ENCODE results near the gene OSBP2.
A peak's percentile ranks its signal among the peaks of the same experiment; 100 is the strongest.
"Not testable (repeated sequence)": the region's sequence is repeated elsewhere in the genome, so short reads cannot be mapped to it uniquely, and the experiment has no call there.

The OSBP2 gene

DNA sequence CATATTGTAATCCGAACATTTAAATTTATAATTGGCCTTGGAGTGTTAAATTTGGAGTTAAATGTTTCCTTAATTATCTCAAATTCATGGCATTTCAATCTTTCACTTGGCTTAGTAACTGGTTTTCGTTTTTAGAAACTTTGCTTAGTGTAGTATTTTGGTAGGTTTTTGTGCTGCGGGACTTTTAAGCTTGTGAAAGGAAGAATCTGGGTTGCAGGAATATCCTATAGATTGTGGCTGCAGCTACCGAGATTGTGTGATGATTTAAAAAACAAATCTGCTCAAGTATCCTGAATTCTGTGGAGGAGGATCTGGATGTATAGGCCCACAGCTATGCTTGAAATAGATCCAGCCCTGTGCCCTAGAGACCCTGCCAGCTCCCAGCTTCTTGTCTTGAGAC lies 27.1 kb downstream of the OSBP2 start:
- no peak for DNase-seq

DNA sequence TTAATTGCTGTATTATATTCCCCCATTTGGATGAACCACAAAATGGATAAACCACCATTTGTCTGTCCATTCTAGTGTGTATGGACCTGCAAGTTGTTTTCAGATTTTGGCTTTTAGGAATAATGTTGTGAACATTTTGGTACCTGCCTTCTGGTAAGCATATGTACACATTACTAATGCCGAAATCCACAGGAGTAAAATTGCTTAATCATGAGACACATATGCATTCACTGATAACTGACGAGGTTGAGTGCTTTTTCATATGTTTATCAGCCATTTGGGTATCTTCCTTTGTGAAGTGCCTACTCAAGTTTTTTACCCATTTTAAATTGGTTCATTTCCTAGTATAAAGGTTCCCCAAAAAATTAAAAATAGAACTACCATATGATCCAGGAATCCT lies 34.2 kb downstream of the OSBP2 start:
- DNase-seq = no peak

- no peak for DNase-seq
These were observed 37.0 kb downstream of the OSBP2 start for GRCh38 chr22:30731658-30732057.

- DNase-seq = no peak
These were observed 37.8 kb downstream of the OSBP2 start for GRCh38 chr22:30732426-30732825.

GRCh38 chr22:30733181-30733631 lies 38.5 kb downstream of the OSBP2 start:
- DNase-seq = no peak

GRCh38 chr22:30740007-30740406 lies 45.3 kb downstream of the OSBP2 start:
- not testable (repeated sequence) for DNase-seq

- not testable (repeated sequence) for DNase-seq
These were observed 45.8 kb downstream of the OSBP2 start for GRCh38 chr22:30740511-30740910.

DNA sequence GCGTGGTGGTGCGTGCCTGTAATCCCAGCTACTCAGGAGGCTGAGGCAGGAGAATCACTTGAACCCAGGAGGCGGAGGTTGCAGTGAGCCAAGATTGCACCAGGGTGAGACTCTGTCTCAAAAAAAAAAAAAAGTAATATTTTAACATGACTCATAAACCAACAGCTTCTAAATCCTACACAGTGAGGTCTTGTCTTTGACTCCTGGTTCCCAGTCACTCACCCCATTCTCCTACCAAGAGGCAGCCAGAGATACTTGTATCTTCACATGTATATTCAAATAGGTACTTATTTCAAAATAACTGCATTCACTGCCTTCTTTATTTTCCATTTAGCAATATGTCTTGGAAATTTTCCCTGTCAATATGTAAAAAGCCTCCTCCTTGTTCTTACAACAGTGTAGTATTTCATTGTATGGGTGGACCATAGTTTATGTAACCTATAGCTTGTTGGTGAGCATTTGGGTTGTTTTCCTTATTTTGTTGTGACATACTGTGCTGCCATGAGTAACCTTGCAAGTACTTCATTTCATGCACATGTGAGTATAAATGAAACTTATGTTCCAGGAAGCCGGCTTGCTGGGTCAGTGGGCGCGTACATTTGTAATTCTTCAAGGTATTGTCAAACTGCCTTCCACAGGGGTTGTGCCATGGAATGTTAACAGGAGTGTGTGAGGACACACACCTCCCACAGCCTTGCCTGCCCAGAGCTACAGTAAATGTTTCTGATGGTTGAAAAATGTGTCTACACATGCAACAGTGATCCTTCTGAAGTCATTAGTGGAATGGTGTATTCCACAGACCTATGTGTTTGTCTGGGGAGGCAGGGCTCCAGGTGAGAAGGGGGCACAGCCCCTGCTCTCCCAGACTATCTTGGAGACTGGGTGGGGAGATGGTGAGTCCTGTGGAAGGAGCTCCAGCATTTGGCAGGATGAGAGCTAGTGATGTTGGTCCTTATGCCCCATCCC lies 47.9 kb downstream of the OSBP2 start:
- DNase-seq = no peak

GRCh38 chr22:30743257-30744020 lies 48.8 kb downstream of the OSBP2 start:
- peak; percentile 14 for DNase-seq

DNA sequence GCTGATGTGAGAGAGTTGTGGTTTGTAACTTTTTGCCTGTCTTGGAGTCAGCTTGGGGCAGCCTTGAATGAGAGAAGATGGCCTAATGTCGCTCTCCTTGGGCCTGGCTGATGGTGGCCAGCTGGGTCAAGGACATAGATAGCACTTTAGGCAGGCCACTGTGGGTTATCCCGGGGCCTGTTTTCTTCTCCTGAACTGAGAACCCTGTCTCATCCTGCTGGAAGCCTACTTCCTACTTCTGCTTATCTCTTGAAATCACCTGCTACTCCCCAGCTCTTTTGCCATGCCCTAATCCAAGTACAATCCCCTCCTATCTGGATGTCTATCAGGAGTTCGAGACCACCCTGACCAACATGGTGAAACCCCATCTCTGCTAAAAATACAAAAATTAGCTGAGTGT lies 49.5 kb downstream of the OSBP2 start:
- DNase-seq = no peak

DNA sequence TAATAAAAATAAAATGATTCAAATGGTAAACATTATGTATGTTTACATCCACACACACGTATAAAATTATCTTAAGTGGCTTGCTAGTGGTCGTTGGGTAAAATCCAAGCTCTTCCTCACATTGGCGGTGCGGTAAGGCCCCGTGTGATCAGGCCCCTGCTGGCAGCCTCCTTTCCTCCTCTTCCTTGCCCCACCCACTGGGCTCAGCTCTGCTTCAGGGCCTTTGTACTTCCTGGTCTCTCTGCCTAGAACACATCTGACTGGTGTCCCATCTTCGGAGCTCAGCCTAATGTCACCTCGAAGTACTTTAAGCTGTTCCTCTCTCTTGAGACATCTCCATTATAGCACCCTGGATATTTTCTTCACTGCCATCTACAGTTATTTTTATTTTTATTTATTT lies 52.8 kb downstream of the OSBP2 start:
- no peak for DNase-seq

DNA sequence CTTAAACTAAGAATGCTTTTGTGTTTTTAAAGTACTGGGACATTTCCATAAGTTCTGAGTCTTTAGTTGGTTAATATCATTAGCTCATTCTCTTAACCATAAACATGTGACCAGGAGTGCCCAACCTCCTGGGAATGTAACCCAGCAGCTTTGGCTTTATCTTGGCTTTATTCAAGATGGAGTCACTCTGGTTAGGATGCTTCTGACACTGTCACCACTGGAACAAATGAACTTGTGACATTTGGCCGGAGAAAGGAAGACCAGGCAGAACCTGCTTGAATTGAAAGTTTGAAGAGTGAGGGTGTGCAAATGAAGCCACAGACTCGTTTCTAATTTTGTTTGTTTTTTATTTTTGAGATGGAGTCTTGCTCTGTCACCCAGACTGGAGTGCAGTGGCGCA lies 54.6 kb downstream of the OSBP2 start:
- DNase-seq = no peak

DNA sequence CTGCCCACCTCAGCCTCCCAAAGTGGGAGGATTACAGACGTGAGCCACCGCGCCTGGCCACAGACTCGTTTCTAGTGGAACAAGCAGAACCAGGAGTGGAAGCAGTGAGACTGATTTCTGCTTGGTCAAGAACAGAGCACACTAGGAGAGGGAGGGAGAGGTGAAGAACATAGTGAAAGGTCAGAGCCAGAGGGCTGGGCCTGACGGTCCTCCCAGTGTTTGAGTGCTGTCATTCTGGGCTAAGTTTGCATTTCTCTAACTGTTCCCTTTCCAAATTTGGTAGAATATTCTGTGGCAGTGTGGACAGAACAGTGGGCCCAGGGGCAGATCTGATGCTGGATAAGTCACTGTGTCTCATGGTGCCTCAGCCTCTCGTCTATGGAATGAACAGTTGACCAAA lies 55.2 kb downstream of the OSBP2 start:
- no peak for DNase-seq

DNA sequence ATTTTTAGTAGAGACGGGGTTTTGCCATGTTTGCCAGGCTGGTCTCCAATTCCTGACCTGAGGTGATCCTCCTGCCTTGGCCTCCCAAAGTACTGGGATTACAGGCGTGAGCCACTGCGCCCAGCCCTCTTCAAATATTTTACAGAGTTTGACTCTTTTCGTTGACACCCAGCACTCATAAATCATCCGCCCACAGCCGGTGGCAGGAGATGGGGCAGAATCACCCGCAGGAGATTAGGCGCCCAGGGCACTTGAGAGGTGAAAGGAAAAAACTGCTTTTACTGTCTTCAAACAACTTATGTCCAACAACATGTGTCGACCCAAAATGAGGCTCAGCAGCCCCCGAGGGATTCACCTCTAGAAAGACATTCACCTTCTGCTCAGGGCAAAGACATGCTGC lies 56.9 kb downstream of the OSBP2 start:
- DNase-seq = no peak

DNA sequence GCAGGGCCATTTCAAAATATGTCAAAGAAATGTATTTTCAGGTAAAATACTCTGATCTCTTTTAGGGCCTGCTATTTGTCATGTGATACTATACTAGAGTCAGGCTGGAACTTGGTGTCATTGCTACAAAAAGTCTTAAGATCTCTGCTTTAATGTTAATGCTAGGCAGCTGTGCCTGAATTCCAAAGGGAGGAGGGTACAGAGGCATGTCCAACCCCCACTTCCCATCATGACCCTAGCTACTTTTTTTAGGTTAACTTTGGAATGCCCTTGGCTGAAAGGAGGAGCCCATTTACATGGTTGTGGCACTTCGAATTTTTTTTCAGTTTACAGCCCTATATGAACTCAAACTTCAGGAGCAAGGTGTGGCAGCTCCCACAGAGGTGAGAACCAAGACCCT lies 58.1 kb downstream of the OSBP2 start:
- no peak for DNase-seq

GRCh38 chr22:30753701-30754100 lies 59.0 kb downstream of the OSBP2 start:
- no peak for DNase-seq

- no peak for DNase-seq
These were observed 59.8 kb downstream of the OSBP2 start for GRCh38 chr22:30754521-30754920.

DNA sequence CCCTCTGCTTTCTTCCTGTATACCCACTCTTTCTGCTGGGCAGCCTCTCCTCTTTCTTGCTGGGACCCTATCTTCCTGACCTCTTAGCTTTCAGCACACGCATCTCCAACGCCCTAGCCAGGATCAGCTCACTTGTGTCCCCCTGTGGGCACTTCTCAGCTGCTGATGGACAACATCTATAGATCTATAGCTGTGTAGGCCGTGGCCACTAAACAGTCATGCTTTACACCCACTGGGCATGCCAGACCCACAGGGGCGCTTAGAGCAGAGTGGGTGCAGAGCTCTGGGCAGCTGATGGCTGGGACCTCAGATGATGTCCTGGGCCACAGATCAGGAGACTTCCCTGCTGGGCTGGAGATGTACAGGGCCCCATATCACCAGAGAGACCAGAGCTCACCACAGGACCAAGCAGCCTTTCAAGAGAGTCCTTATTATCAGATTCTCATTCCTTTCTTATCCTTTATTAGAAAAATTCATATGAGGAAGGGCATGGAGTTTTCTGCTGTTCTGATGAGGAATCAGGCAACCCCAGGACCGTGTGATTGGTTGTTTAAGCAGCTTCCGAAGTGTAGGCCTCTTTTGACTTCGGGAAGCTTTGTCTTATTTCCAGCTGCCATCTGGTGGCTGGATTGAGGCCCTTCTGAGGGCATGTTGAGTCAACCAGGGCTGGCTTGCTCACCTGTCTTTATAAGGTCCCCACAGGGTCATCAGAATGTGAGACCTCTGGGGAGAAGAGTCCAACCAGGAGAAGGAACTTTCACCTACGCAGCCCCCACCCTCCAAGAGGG lies 60.5 kb downstream of the OSBP2 start:
- DNase-seq = peak; percentile 67

DNA sequence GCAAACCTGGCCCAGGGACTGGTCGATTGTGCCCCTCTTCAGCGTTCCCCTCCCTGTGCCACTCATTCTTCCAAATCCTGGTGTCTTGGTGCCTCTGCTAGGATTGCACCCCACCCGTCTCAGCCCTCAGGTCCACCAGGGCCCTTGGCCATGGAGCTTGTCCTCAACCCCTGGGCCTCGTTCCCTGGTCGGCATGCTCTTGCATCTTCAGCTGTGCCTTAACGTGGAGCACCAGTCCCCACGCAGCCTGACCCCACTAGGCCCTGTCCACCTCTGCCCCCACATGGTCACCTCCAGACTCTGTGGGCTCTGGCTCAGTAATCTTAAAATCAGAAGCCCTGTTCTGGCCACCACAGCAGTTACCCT lies 61.1 kb downstream of the OSBP2 start:
- no peak for DNase-seq

- DNase-seq = peak; percentile 69
These were observed 69.4 kb downstream of the OSBP2 start for GRCh38 chr22:30763815-30764673.

- DNase-seq = no peak
These were observed 73.0 kb downstream of the OSBP2 start for GRCh38 chr22:30767661-30768060.

GRCh38 chr22:30770716-30771115 lies 76.0 kb downstream of the OSBP2 start:
- no peak for DNase-seq

Measured in CD4-positive, alpha-beta T cell treated with Interleukin-17A for 1 hour (primary cell).